Measurements from ENCODE around the gene LIN9.

The LIN9 gene

DNA sequence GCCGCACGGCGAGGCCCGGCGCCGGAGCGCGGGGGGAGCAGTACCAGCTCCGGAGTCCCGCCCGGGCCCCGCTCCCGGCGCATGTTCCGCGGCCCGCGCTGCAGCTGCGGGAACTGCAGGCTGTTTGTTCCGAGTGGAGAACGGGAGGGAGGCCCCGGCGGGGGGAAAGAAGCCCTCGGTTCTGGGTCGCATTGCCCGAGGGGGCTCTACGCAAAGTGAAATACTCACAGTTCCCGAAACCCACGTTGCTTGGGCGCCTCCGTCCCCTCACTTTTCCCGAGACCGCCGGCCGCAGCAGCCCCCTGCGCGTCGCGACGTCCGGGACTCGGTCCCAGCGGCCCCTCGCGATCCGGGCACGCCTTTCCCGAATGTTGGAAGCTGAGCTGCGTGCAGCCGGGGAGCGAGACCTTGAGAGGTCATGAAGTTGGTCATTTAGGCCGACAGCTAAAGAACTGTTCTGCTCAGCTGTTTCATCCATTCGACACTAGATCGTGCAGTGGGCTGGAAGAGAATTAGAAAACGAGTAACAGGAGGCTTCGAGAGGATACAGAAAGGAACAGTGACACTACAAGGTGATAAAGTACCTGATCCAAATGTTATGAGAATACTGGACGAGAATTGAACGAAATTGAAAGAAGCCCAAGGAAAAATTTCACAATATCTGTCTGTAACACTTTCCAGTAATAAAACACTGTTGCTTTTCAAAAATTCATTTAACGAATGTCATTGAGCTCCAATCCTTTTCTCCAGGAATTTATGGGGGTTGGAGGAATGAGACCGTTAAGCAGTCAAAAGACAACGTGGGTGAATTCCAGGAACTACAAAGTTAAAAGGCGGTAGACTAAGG is 657 bp upstream of the LIN9 start:
- ChIA-PET POLR2A (interaction anchor here (0.6 to 3.3 kb wide), 48 partner anchors 9 to 247 kb away, joined by 3 to 39 read pairs (median 5); partner anchors contain the start of genes H3-3A and PARP1), CTCF (interaction anchor here (0.6 to 1.3 kb wide), 4 partner anchors 16 to 150 kb away, joined by 3 to 9 read pairs (median 3); no protein-coding TSS in a partner anchor)
- DNase-seq (ENCODE audit: extremely low spot score), result no peak
- TF ChIP-seq ZNF384 (IDR thresholded peaks at IDR 0.05) (no peak), L3MBTL2 (conservative IDR thresholded peaks at IDR 0.05) (peak; percentile 95)

GRCh38 chr1:226308166-226308722 is 720 bp downstream of the LIN9 start:
- ChIA-PET CTCF (interaction anchor here (0.9 to 2.2 kb wide), 3 partner anchors 25 to 183 kb away, joined by 3 to 7 read pairs (median 6); no protein-coding TSS in a partner anchor), POLR2A (interaction anchor here (0.8 to 3.3 kb wide), 22 partner anchors 9 to 225 kb away, joined by 3 to 39 read pairs (median 8); partner anchors contain the start of gene PARP1)
- TF ChIP-seq L3MBTL2 (conservative IDR thresholded peaks at IDR 0.05), result no peak
- peak; percentile 66 for DNase-seq (ENCODE audit: extremely low spot score)

DNA sequence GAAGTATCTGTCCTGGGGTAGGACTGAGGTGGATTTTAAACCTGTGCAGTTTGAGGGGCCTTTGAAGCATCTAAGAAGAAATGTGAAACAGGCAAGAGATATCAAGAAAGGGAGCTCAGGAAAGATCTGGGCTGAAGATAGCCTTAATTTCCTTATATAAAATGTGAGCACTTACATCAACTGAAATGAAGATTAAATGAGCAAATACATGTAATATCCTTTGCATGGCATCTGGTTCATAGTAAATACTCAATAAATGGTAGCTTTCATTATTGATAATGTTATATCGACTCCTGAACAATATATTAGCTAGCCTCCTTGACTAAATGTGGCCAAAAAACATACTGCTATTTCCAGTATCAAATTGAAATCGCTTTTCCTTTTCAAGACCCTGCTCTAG is 2.5 kb downstream of the LIN9 start:
- POLR2A ChIA-PET, result interaction anchor here (1.1 kb wide), 1 partner anchor 19 kb away, joined by 3 read pairs; no protein-coding TSS in a partner anchor
- no peak for TF ChIP-seq NFRKB (IDR thresholded peaks at IDR 0.05)
- no peak for TF ChIP-seq BHLHE40 (IDR thresholded peaks at IDR 0.05; ENCODE audit: borderline replicate concordance)
- TF ChIP-seq FOXA1 (IDR thresholded peaks at IDR 0.05), result no peak
- no peak for TF ChIP-seq SUZ12 (IDR thresholded peaks at IDR 0.05)
- no peak for TF ChIP-seq ELF4 (IDR thresholded peaks at IDR 0.05)
- no peak for TF ChIP-seq SP1 (IDR thresholded peaks at IDR 0.05)
- TF ChIP-seq L3MBTL2 (conservative IDR thresholded peaks at IDR 0.05), result no peak
- TF ChIP-seq TARDBP (IDR thresholded peaks at IDR 0.05), result no peak
- no peak for TF ChIP-seq FOXK2 (IDR thresholded peaks at IDR 0.05)

DNA sequence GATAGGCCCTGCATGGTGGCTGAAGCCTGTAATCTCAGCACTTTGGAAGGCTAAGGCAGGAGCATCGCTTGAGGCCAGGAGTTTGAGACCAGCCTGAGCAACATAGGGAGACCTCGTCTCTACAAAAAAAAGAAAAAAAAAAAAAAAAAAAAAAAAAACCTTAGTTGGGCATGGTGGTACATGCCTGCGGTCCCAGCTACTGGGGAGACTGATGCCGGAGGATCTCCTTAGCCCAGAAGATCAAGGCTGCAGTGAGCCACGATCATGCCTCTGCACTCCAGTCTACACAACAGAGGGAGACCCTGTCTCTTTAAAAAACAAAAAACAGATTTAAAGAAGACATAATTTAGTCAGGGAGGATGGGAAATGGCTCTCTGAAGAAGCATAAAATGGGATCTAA is 3.8 kb downstream of the LIN9 start:
- POLR2A ChIA-PET, result no interaction called here
- TF ChIP-seq ZNF384 (IDR thresholded peaks at IDR 0.05) (peak; percentile 44; the same call in 1 of the 2 replicates), L3MBTL2 (conservative IDR thresholded peaks at IDR 0.05) (no peak)
- no peak for DNase-seq (ENCODE audit: extremely low spot score)
- CTCF ChIA-PET, result no interaction called here

More for the DNA sequence above, 2.5 kb downstream of the LIN9 start:
- CTCF ChIA-PET, result interaction anchor here (1.1 to 2.2 kb wide), 2 partner anchors 14 to 181 kb away, joined by 3 to 7 read pairs; no protein-coding TSS in a partner anchor
- no peak for DNase-seq (ENCODE audit: extremely low spot score)

GRCh38 chr1:226304291-226304955 is 4.5 kb downstream of the LIN9 start:
- CTCF ChIA-PET, result interaction anchor here (0.5 kb wide), 1 partner anchor 124 kb away, joined by 5 read pairs; no protein-coding TSS in a partner anchor
- no peak for DNase-seq (ENCODE audit: extremely low spot score)
- no peak for TF ChIP-seq ZNF384 (IDR thresholded peaks at IDR 0.05)
- TF ChIP-seq HDGF (IDR thresholded peaks at IDR 0.05; ENCODE audit: borderline replicate concordance), result no peak
- no peak for TF ChIP-seq TARDBP (IDR thresholded peaks at IDR 0.05)
- no peak for TF ChIP-seq FOXK2 (IDR thresholded peaks at IDR 0.05)
- TF ChIP-seq LEF1 (IDR thresholded peaks at IDR 0.05; ENCODE audit: borderline replicate concordance), result no peak
- no peak for TF ChIP-seq ELF4 (IDR thresholded peaks at IDR 0.05)
- no peak for TF ChIP-seq SP1 (IDR thresholded peaks at IDR 0.05)
- no peak for TF ChIP-seq L3MBTL2 (conservative IDR thresholded peaks at IDR 0.05)
- no peak for TF ChIP-seq FOXA1 (IDR thresholded peaks at IDR 0.05)
- TF ChIP-seq FOXM1 (IDR thresholded peaks at IDR 0.05; ENCODE audit: borderline replicate concordance), result no peak
- TF ChIP-seq CTBP1 (IDR thresholded peaks at IDR 0.05; ENCODE audit: borderline replicate concordance), result no peak
- TF ChIP-seq NFRKB (IDR thresholded peaks at IDR 0.05), result no peak
- TF ChIP-seq SUZ12 (IDR thresholded peaks at IDR 0.05), result no peak
- no peak for TF ChIP-seq ARNT (IDR thresholded peaks at IDR 0.05)
- TF ChIP-seq BHLHE40 (IDR thresholded peaks at IDR 0.05; ENCODE audit: borderline replicate concordance), result no peak
- TF ChIP-seq, protein P1, sequence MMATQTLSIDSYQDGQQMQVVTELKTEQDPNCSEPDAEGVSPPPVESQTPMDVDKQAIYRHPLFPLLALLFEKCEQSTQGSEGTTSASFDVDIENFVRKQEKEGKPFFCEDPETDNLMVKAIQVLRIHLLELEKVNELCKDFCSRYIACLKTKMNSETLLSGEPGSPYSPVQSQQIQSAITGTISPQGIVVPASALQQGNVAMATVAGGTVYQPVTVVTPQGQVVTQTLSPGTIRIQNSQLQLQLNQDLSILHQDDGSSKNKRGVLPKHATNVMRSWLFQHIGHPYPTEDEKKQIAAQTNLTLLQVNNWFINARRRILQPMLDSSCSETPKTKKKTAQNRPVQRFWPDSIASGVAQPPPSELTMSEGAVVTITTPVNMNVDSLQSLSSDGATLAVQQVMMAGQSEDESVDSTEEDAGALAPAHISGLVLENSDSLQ (IDR thresholded peaks at IDR 0.05), result no peak
- POLR2A ChIA-PET, result interaction anchor here (0.7 kb wide), 1 partner anchor 305 kb away, joined by 3 read pairs; the partner anchor contains the start of gene SDE2

DNA sequence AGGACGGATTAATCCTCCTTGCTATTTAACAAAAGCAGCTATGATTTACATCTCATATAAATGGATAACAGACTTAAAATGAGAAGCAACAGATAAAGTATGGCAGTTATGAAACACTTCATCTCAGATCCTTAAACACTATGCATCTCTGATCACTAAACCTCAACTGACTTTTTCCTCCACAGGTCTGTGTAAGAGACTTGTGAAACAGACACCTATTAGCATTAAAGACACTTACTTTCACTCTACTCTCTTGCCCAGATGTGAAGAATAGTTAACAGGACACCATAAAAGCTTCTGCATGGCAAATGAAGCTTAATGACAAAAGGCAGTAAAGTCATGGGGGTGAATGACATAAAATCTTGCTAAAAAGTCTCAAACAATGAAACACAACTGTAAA is 6.2 kb downstream of the LIN9 start:
- no peak; the same call in 1 of the 2 replicates for TF ChIP-seq BHLHE40 (IDR thresholded peaks at IDR 0.05; ENCODE audit: borderline replicate concordance)
- TF ChIP-seq CTBP1 (IDR thresholded peaks at IDR 0.05; ENCODE audit: borderline replicate concordance), result no peak
- 0 out of 2 replicates have a peak, but pooled peaks have one; percentile 53 for TF ChIP-seq HDGF (IDR thresholded peaks at IDR 0.05; ENCODE audit: borderline replicate concordance)
- TF ChIP-seq FOXA1 (IDR thresholded peaks at IDR 0.05), result no peak
- TF ChIP-seq L3MBTL2 (conservative IDR thresholded peaks at IDR 0.05), result no peak
- no peak for TF ChIP-seq SP1 (IDR thresholded peaks at IDR 0.05)
- TF ChIP-seq SUZ12 (IDR thresholded peaks at IDR 0.05), result no peak
- TF ChIP-seq ELF4 (IDR thresholded peaks at IDR 0.05), result no peak
- POLR2A ChIA-PET, result interaction anchor here (1.0 to 1.1 kb wide), 2 partner anchors 10 to 106 kb away, joined by 3 to 4 read pairs; no protein-coding TSS in a partner anchor
- no peak for DNase-seq (ENCODE audit: extremely low spot score)
- CTCF ChIA-PET, result interaction anchor here (1.0 kb wide), 2 partner anchors 24 to 30 kb away, joined by 3 to 5 read pairs; no protein-coding TSS in a partner anchor

GRCh38 chr1:226296911-226297310 is 12.1 kb downstream of the LIN9 start:
- ChIA-PET CTCF (no interaction called here), POLR2A (interaction anchor here (2.8 kb wide), 1 partner anchor 13 kb away, joined by 20 read pairs; the partner anchor contains the start of gene LIN9)
- TF ChIP-seq FOXM1 (IDR thresholded peaks at IDR 0.05; ENCODE audit: borderline replicate concordance) (no peak), BHLHE40 (IDR thresholded peaks at IDR 0.05; ENCODE audit: borderline replicate concordance) (no peak), ARNT (IDR thresholded peaks at IDR 0.05) (no peak), FOXK2 (IDR thresholded peaks at IDR 0.05) (no peak), SP1 (IDR thresholded peaks at IDR 0.05) (no peak), ZNF384 (IDR thresholded peaks at IDR 0.05) (no peak), FOXA1 (IDR thresholded peaks at IDR 0.05) (no peak), NFRKB (IDR thresholded peaks at IDR 0.05) (no peak), SUZ12 (IDR thresholded peaks at IDR 0.05) (no peak), L3MBTL2 (conservative IDR thresholded peaks at IDR 0.05) (no peak), TARDBP (IDR thresholded peaks at IDR 0.05) (no peak), HDGF (IDR thresholded peaks at IDR 0.05; ENCODE audit: borderline replicate concordance) (no peak), ELF4 (IDR thresholded peaks at IDR 0.05) (no peak), CTBP1 (IDR thresholded peaks at IDR 0.05; ENCODE audit: borderline replicate concordance) (no peak), LEF1 (IDR thresholded peaks at IDR 0.05; ENCODE audit: borderline replicate concordance) (no peak)
- TF ChIP-seq, protein P1 (IDR thresholded peaks at IDR 0.05), result no peak
- no peak for DNase-seq (ENCODE audit: extremely low spot score)

Measured in HEK293T (cell line).